OCI-M1 (cell line): Measurements from ENCODE around the gene MINDY1.

Experiments
- DNase-seq: peaks from one replicate; lab custom pipeline; 2025; lab: John Stamatoyannopoulos, UW

The MINDY1 gene

GRCh38 chr1:150965605-150966004 is 41.1 kb downstream of the MINDY1 start:
- DNase-seq, result no peak

- DNase-seq, result no peak
Measured at GRCh38 chr1:150964164-150964489, 42.6 kb downstream of the MINDY1 start.

- no peak for DNase-seq
Measured at GRCh38 chr1:150963321-150964163, 43.2 kb downstream of the MINDY1 start.

GRCh38 chr1:150961756-150962155 is 44.9 kb downstream of the MINDY1 start:
- DNase-seq, result no peak

GRCh38 chr1:150960646-150961045 is 46.1 kb downstream of the MINDY1 start:
- DNase-seq, result no peak

- DNase-seq, result no peak
Measured at GRCh38 chr1:150957666-150958065, 49.0 kb downstream of the MINDY1 start.

GRCh38 chr1:150955280-150955679 is 51.4 kb downstream of the MINDY1 start:
- DNase-seq, result no peak

GRCh38 chr1:150954708-150955107 is 52.0 kb downstream of the MINDY1 start:
- DNase-seq, result no peak
